ENCODE results near the gene TLK1.
"Not testable (repeated sequence)": the region's sequence is repeated elsewhere in the genome, so short reads cannot be mapped to it uniquely, and the experiment has no call there.

The TLK1 gene

DNA sequence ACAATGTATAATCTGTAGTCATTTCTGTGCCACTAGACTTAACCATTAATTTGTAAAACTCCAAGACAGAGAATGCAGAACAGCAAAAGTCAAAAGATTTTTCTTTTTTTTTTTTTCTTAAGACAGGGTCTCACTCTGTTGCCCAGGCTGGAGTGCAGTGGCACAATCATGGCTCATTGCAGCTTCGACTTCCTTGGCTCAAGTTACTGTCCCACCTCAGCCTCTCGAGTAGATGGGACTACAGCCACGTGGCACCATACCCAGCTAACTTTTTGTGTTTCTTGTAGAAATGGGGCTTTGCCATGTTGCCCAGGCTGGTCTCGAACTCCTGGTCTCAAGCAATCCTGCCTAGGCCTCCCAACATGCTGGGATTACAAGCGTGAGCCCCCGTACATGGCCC lies 80.1 kb downstream of the TLK1 start:
- DNase-seq = no peak

DNA sequence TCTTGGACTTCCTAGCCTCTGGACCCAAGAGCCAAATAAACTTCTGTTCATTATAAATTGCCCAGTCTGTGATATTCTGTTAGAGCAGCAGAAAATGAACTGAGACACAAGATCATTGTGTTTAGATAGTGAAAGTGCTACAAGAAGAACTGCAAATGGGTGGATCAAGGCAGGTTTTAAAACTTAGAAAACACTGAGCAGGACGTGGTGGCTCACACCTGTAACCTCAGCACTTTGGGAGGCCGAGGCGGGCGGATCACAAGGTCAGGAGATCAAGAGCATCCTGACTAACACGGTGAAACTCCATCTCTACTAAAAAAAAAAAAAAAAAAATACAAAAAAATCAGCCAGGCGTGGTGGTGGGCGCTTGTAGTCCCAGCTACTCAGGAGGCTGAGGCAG lies 84.3 kb downstream of the TLK1 start:
- not testable (repeated sequence) for DNase-seq

DNA sequence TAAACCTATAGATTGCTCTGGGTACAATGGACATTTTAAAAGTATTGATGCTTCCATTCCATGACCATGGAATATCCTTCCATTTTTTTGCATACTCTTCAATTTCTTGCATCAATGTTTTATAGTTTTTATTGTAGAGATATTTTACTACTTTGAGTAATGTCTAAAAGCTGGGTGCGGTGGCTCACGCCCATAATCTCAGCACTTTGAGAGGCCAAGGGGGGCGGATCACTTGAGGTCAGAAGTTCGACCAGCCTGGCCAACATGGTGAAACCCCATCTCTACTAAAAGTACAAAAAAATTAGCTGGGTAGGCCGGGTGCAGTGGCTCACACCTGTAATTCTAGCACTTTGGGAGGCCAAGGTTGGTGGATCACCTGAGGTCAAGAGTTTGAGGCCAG lies 88.5 kb downstream of the TLK1 start:
- DNase-seq = no peak

DNA sequence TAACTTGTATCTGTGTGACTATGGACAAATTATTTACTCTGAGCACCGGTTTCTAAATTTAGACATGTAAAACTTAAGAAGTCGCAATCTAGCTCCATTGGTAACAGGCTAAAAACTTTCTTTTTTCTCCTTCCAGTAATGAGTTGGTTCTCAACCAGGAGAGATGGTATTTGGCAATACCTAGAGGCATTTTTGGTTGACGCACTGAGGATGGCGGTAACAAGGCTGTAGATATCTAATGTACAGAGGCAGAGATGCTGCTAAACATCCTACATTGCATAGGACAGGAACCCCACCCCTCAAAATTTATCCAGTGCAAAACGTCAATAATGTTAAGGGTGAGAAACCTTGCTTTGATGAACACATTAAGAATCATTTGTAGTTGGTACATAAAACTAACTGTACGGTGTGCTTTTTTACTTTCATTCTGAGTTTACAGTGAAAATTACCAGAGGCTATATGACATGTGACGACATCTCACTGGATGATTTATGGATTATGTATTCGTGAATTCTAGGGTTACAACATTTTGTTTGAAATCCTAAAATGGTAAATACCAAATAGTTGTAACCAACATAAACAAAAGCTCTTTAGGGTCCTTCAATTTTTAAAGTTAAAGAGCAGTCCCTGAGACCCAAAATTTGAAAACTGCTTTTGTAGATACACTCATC lies 91.3 kb downstream of the TLK1 start:
- no peak for DNase-seq

DNA sequence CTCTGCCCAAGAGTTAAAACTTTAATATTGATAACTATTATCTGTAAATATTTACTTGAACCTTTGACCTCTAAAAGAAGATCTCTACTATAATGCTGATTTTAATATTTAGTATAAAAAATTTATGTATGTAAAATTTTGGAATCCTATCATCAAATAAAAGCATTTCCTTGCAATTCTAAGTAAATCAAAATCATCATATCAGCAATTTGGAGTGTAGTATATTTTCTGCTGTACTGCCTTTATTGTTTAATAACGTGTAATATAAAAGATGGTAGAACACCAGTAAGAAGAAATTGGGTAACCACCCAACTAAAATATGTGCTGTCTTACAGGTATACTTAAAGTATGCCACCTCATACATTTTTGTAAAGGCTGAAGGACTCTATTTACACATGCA lies 94.6 kb downstream of the TLK1 start:
- no peak for DNase-seq

DNA sequence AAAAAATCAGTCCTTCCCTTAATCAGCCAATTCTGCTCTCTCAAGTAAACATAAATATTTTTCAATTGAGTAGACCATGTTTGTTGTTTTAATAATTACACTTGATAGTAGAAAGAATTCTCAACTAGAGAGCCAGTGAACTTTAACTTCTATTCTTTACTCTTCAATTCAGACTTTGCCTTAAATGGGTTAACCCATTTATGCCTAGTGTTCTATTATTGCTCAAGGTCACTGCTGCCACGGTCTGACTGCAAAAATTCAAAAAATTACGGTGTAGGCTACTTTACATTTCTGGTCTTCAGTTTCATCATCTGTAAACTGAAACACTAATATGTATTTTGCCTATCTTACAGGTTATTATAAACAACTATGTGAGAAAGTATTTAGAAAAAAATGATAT lies 103.1 kb downstream of the TLK1 start:
- no peak for DNase-seq

DNA sequence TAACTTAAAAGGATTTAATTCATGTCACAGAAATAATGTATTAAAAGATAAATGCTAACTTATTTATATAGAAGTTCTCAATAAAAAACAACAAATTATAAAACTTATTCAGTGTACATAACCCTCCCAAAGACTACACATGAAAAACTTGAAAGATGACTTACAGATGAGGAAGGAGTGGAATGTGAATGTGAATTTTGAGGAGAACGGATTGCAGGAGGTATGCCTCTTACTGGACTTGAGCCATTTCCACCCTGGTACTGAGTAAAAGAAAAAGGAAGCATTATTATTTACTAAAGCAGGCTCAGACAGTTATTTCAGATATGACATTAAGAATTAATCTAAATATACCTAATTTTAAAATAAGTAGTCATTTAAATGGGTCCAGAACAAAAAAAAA lies 104.4 kb downstream of the TLK1 start:
- no peak for DNase-seq

DNA sequence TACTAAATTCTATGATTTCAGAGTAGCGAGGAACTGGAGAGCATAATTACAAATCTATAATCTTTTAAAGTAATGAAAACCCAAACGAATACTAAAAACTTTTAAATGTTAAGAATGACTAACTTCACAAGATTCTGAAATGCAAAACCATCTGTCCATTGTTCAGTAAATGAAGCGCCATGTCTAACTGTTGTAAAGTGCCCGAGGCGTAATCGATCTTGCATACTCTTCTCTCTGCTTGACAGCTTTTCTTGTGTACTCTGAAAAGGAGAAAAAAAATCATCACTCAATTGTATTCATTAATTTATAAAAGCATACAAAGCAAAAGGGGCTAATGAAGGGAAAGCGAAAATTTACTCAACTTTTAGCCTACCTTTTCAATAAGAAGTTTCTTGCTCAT lies 111.0 kb downstream of the TLK1 start:
- DNase-seq = no peak

DNA sequence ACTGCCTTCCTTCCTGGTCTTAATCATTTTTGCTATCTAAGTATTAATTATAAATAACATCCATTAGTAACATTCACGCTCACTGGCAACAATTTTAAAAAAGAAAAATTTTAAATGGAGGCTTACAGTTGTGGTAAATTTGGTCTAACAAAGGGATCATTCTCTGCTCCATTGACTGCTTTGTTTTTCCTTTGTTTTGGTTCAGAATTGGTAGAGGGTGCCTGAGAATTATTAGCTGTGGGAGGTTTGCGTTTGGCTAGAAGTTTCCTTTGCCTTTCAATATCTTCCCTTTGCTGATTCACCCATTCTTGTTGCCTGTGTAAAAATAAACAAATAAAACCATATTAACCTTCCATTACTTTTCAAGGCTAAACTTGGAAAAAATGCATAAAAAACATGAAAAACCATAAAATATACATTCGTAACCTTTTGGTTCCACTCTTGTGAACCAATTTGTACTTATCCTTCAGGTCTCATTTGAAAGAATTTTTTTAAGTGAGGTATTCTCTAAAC lies 114.6 kb downstream of the TLK1 start:
- DNase-seq = no peak

DNA sequence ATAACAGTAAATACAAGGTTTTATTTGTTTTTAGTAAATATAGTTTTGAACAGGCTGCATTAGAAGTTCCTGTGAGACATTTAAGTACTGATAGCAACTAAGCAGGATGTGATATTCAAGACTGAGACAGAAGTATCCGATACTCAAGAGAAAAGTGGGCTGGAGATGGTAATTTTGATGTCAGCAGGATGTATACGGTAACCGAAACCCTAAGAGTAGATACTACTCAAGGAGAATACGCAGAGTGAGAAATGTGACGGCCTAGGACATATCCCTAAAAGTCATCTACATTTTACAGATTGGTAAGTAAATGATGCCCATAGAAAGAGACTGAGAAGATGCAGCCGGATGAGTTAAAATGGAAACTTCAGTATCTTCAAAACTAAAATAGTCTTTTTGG lies 116.3 kb downstream of the TLK1 start:
- no peak for DNase-seq

DNA sequence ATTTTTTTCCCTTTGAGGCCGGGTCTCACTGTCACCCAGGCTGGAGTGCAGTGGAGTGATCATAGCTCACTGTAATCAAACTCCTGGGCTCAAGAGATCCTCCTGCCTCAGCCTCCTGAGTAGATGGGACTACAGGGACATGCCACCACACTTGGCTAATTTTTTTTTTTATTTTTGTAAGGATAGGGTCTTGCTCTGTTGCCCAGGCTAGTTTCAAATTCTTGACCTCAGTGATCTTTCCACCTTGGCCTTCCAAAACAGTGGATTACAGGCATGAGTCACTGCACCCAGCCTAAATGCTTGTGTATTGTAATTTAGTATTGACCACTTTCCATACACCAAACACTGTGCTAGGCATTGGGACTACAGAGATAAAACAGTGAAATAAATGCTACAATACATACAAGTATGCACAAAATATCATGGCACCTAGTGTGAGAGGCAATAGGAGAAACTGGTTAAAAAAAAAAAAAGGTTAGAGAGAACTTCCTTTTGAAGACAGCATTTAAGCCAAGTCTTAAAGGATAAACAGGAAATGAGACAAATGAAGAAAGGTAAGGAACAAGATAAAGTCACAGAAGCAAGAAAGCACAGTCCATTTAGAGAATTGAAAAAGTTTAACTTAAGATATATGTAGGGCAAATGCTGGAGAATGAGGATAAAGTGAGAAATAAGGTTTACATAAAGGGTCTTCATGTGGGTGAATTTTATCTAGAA lies 118.3 kb downstream of the TLK1 start:
- DNase-seq = no peak

DNA sequence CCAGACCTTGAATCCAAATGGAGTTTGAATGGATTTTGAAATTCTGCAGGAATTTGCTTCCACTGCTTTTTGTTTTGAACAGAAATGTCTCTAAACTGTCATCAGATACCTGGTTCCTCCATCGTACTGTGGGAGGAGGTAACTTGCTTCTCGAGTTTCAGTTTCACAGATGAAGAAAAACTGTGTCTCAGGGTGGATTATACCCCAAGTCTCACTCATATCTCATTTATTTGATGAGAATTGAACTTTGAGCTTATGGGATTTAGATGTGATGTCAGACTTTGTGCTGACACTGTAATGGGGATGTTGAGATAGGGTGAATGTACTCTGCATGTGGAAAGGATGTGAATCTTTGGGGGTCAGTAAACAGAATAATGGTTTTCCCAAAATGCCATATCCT lies 124.2 kb downstream of the TLK1 start:
- DNase-seq = no peak

DNA sequence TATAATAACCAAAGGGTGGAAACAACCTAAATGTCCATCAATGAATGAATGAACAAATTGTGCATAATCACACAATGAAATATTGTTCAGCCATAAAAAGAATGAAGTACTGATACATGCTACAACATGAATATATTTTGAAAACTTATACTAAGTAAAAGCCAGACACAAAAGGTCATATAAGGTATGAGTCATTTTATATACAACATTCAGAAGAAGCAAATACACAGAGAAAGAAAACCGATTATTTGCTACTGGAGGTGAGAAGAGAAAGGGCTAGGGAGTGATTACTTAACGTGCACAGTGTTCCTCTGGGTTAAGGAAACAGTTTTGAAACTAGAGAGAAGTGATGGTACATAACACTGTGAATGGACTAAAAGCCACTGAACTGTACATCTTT lies 126.4 kb downstream of the TLK1 start:
- DNase-seq = no peak

DNA sequence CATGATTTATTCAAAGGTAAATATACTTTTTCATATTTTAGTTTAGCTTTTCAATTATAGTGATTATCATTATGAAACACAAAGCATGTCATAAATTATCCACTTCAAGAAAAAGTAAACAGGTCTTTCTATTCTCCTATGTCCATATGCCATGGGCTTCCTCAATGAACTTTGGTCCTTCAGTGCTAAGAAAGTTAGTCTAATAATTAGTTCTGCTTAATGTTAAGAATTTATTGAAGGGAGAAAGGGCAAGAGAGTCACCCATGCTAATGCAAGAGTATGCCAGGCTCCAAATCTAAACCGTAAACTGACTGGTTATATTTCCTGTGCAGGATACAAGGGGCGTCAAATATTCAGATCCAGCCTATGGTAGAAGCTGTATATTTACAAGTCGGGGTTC lies 135.5 kb downstream of the TLK1 start:
- no peak for DNase-seq

DNA sequence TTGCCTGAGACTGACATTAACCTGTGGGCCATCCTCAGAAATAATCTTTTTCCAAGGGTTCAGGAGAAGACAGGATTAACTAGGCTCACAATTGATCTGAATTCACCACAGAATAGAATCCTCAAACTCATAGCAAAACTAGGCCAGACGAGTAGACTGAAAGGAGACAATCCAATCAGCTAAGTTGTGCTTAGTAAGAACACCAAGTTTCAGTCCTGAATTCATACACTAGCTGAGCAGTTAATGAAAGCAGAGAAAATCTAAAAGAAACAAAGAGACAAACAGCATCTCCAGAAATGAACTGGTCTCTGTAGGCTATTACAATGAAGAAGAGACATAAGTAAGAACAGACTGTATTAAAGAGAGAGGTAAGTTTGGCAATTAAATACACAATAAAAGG lies 142.2 kb downstream of the TLK1 start:
- no peak for DNase-seq

DNA sequence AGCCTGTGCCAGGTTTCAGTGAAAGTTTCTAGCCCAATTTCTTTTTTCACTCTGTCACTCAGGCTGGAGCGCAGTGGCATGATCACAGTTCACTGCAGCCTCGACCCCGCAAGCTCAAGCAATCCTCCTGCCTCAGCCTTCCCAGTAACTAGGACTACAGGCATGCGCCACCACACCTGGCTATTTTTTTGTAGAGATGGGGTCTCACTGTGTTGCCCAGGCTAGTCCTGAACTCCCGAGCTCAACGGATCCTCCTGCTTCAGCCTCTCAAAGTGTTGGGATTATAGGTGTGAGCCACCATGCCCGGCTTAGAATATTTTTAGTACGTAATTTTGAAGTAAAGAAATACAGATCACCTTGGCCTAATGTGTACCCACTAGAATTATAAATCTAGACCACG lies 144.6 kb downstream of the TLK1 start:
- no peak for DNase-seq

DNA sequence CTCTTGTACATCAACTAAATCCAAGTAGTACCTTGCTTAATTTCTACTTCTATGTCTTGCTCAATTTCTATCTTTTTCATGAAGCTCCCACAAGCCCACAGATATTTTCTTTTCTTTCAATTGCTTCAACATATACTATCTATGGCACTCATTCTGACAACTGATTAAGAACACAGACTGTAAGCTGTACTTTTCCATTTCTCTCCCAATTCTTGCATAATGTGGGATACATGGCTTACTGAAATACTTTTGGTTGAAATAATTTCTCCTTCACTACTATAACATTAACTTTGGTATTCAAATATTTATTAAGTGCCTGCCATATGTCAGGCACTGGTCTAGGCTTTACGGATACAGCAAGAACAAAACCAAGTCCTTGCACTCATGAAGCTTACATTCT lies 146.8 kb downstream of the TLK1 start:
- DNase-seq = no peak

DNA sequence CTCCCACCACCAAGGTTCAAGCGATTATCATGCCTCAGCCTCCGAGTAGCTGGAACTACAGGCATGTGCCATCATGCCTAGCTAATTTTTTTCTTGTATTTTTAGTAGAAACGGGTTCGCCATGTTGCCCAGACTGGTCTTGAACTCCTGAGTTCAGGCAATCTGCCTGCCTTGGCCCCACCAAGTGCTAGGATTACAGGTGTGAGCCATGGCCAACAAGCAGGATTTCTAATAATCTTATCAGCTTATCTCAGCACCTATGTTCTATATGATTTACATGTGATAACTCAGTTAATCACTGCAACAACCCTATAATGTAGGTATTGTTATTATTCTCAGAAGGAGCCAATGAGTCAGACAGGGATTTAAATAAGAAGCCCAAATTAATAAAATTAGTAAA lies 151.3 kb downstream of the TLK1 start:
- no peak for DNase-seq

DNA sequence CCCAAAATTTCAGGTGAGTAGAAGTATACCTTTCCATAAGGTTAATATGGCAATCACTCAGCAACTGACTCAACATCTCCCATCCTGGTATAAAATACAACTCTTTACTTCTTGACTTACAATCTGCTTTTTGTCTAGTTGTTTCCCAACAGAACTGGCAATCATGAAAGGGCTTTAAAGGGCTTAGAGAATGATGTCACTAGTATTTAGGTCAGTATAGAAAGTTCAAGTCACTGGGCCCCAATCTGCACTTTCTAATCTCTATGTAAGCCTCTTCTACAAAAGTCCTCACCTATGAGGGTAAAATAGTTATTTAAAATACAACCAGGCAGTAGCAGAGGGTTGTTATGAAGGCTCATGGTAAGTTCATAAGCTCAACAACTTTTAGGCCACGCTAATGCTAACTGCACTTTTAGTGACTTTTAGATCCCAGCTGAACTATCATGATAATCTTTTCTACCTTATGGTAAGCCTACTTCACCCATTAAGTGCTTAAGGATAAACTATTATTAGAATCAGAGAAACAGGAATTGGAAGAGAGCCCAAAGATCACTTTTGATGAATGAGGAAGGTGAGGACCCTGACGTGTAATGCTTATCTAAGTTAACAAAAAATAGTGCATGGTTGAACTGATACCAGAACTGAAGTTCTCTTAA lies 152.0 kb downstream of the TLK1 start:
- DNase-seq = no peak

DNA sequence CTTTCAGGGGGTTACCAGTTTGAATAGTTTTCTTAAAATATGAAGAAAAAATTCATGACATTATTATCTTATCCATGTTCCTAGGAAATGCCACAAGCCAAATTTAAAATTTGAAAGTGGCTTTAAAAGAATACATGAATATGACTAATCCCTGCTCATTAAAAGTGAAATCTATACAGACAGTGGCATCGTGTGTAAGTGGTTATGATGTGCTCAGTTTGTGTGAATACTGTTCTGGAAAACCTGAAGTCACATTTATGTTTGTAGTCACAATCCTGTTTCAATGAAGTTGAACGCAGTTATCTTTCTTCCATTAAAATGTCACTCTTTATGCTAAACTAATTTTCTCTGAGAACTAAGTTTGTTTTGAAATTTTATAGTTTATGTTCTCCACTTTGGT lies 155.9 kb downstream of the TLK1 start:
- no peak for DNase-seq

DNA sequence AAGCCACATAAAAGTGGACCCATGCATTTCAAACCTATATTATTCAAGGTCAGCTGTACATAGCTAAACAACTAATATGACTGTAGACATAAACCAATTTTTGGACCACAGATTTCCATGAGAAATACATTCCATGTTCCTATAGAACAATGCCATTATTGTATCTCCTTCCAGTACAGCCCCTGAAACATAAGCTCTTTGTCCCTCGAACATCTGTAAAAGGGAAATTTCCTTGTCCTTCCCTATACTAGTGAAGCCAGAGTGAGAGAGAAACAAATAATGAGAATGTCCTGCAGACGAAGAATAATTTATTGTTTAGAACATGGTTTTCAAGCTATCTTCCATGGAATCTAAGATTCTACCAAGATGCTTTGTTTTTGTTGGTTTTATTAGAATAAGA lies 156.3 kb downstream of the TLK1 start:
- no peak for DNase-seq

DNA sequence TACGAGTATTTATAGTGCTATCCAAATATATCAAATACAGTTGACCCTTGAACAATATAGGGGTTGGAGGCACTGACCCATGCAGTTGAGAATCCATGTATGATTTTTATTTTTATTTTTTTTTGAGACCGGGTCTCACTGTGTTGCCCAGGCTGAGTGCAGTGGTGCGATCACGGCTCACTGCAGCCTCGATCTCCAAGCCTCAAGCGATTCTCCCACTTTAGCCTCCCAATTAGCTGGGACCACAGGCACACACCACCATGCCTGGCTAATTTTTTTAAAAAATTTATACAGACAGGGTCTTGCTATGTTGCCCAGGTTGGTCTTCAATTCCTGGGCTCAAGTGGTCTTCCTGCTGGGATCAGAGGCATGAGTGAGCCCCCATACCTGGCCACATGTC lies 161.0 kb downstream of the TLK1 start:
- DNase-seq = no peak

DNA sequence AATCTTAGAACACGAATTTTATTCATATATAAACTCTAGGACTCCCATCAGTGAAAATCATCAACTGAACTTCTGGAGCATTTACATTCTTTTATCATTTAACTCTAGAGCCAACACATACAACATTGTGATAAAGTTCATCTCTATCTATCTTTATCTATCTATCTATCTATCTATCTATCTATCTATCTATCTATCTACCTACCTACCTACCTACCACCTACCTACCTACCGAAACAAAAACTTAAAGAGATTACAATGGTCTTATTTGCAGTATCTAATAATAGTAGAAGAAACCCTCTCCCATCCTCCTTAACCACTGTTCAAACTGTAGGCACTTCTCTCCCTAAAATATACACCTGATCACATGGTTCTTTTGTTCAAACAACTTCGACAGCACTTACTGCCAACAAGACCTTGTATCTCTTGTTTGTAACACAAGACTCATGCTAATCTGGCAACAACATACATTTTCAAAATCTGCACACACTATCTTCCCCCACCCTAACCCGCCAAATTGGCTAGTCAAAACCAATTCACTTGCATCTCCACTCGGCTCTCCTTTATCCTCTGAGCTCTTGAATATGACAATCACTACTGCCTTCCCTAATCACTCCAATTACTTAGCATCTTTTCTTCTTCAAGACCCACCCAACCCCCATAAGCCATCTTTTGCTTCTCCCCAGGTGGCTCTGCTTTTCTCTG lies 162.6 kb downstream of the TLK1 start:
- DNase-seq = no peak

DNA sequence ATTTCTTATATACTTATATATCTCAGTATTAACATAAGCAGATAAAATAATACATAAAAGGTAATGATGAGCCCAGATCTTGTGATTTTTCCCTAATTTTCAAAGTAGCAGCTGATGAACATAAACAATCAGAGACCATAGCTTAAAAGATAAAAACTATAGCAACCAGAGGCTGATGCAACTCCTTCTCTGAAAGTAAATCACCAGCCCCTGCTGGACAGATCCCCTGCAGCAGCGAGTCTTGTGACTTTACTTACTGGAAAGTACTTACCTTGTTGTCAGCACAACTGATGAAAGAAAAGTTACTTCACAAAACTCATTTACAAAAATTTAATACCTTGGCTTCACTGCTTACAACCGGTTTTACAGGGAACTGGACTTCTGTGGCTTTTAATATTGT lies 164.4 kb downstream of the TLK1 start:
- DNase-seq = no peak
